ENCODE measurements around the gene MMEL1.
A peak's percentile ranks its signal among the peaks of the same experiment; 100 is the strongest.
"Not testable (repeated sequence)": the region's sequence is repeated elsewhere in the genome, so short reads cannot be mapped to it uniquely, and the experiment has no call there.

The MMEL1 gene

GRCh38 chr1:2557482-2558400 lies 75.1 kb downstream of the MMEL1 start:
- no peak for DNase-seq (ENCODE audit: low read depth)

- DNase-seq (ENCODE audit: low read depth), result no peak
Observed at GRCh38 chr1:2556678-2557481, 75.9 kb downstream of the MMEL1 start.

GRCh38 chr1:2556277-2556677 lies 76.5 kb downstream of the MMEL1 start, which contains the start of gene TNFRSF14:
TSS of gene TNFRSF14 (plus strand) at chr1:2556371. CDS start at chr1:2556665, 294 bp downstream.
- peak; percentile 58 for DNase-seq (ENCODE audit: low read depth)

- peak; percentile 67 for DNase-seq (ENCODE audit: low read depth)
Observed at GRCh38 chr1:2555634-2556276, 77.1 kb downstream of the MMEL1 start.

GRCh38 chr1:2554621-2555387 lies 78.0 kb downstream of the MMEL1 start:
- DNase-seq (ENCODE audit: low read depth), result no peak

GRCh38 chr1:2553871-2554620 lies 78.8 kb downstream of the MMEL1 start:
- DNase-seq (ENCODE audit: low read depth), result no peak

- DNase-seq (ENCODE audit: low read depth), result not testable (repeated sequence)
Observed at GRCh38 chr1:2553076-2553475, 79.7 kb downstream of the MMEL1 start.

GRCh38 chr1:2552189-2552588 lies 80.6 kb downstream of the MMEL1 start:
- no peak for DNase-seq (ENCODE audit: low read depth)

GRCh38 chr1:2551544-2551943 lies 81.3 kb downstream of the MMEL1 start:
- not testable (repeated sequence) for DNase-seq (ENCODE audit: low read depth)

- DNase-seq (ENCODE audit: low read depth), result not testable (repeated sequence)
Observed at GRCh38 chr1:2550309-2550861, 82.4 kb downstream of the MMEL1 start.

- DNase-seq (ENCODE audit: low read depth), result not testable (repeated sequence)
Observed at GRCh38 chr1:2549367-2550029, 83.3 kb downstream of the MMEL1 start.

GRCh38 chr1:2548068-2548589 lies 84.7 kb downstream of the MMEL1 start:
- DNase-seq (ENCODE audit: low read depth), result peak; percentile 62

- peak; percentile 29 for DNase-seq (ENCODE audit: low read depth)
Observed at GRCh38 chr1:2547210-2548067, 85.4 kb downstream of the MMEL1 start.

GRCh38 chr1:2546515-2547209 lies 86.2 kb downstream of the MMEL1 start:
- DNase-seq (ENCODE audit: low read depth), result peak; percentile 82

- peak; percentile 84 for DNase-seq (ENCODE audit: low read depth)
Observed at GRCh38 chr1:2545754-2546514, 86.9 kb downstream of the MMEL1 start.

- no peak for DNase-seq (ENCODE audit: low read depth)
Observed at GRCh38 chr1:2544875-2545640, 87.8 kb downstream of the MMEL1 start.

All from T-helper 22 cell (primary cell).